Testis (tissue), 3 donors: ENCODE results near the gene TNNI2. TPM values are rescaled to one million over a fixed set of nuclear protein-coding genes. Genes with fewer than 3 reads are reported as not detected.

ENCODE experiments used
- DNase-seq: peaks from one replicate; pipeline ENCODE4 v3.0.0-alpha.2; 2019
- H3K27ac ChIP-seq, 2 donors: fragments of 200-600 bp; sonication (generic); one replicate each; pipeline ENCODE4 v1.5.1; 2019
- H3K27me3 ChIP-seq: fragments of 200-600 bp; sonication (generic); one replicate; pipeline ENCODE4 v1.5.1; 2019
- H3K36me3 ChIP-seq: fragments of 200-600 bp; sonication (generic); one replicate; pipeline ENCODE4 v1.5.1; 2017; ENCODE audit warnings: low read depth; ENCODE audit errors: missing control alignments
- H3K4me1 ChIP-seq: fragments of 200-600 bp; sonication (generic); one replicate; pipeline ENCODE4 v1.5.1; 2019
- H3K4me3 ChIP-seq, 2 donors: fragments of 200-600 bp; sonication (generic); one replicate each; pipeline ENCODE4 v1.5.1; 2017 to 2019
- H3K9me3 ChIP-seq: fragments of 200-600 bp; sonication (generic); one replicate; pipeline ENCODE4 v1.5.1; 2017
- CTCF ChIP-seq, 3 experiments: fragments of 450-650 bp in 2 of 3; fragments of 200-600 bp in 1 of 3; sonication (generic) in 1 of 3; IDR thresholded peaks; one replicate each; pipeline ENCODE4 v1.5.1; 2016 to 2019; ENCODE audit warnings: antibody characterized with exemption in 3 of 3, mild to moderate bottlenecking in 2 of 3, moderate library complexity in 1 of 3
- POLR2A ChIP-seq: fragments of 450-650 bp; IDR thresholded peaks from one replicate; pipeline ENCODE4 v1.6.1; 2017; ENCODE audit warnings: antibody characterized with exemption, mild to moderate bottlenecking, moderate library complexity
- WGBS, 2 donors: methylation state at CpG; one replicate each; pipeline ENCODE4 v1.1.5; 2018; 5-methylcytosine and 5-hydroxymethylcytosine counted together
- intact Hi-C: fragments of 100-400 bp; cut with DNase I; formaldehyde crosslinking; loops from one replicate; pipeline ENCODE4 v1.15.1; 2023; ENCODE audit warnings: low total_unique reads
- polyA plus RNA-seq: library from polyadenylated mRNA; stranded (reverse); fragments of 350-450 nt; fragmentation: Illumina TruSeq; extraction: RNeasy Lipid Tissue Mini Kit (QIAGEN cat#74804); gene quantifications from one replicate; pipeline ENCODE4 v1.2.3, GENCODE V29; 2014; ENCODE audit warnings: low read depth, low replicate concordance; ENCODE audit not compliant: insufficient read depth
- total RNA-seq, 2 donors: library from RNA; depleted of rRNA; stranded (reverse); fragments of >200 nt; gene quantifications; one replicate each; pipeline ENCODE4 v1.2.3, GENCODE V29; 2016

TNNI2 gene
- total and polyA plus RNA-seq, 3 donors from 2014 or later, result 8.6 TPM; not detected in 2

DNA sequence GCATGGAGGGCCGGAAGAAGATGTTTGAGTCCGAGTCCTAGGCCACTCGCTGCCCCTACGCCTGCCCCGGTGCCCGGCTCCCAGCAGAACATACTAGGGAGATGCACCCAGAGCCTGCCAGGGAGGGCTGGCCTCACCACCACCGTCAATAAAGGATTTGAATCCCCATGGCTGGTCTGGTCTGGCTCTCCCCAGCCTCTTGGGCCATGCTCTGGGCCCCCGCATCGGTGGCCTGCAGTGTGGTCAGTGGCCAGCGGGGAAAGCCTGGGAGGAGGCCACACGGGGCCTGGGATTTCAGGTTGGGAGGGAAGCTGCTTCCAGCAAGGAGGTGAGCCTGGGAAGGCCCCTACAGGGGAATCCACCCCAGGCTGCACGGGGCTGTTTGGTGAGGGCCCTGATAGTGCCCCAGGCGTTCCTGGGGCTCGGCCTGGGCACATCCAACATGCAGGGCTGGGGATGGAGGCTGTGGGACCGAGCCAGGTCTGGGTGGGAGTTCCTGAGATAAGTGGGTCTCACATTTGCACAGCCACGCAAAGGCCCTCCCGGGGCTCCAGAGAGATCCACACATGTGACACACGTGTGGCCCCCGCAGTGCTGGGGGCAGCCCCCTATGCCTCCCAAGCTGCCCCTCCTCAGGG lies 2.8 kb downstream of the TNNI2 start:
- Histone ChIP-seq H3K4me3 (no peak overlapping the region), H3K27me3 (no peaks in the 10 kb centered on the region), H3K36me3 (no peaks in the 10 kb centered on the region), H3K27ac (no peak overlapping the region), H3K4me1 (peaks cover 28% of the 10 kb centered on the region), H3K9me3 (no peaks in the 10 kb centered on the region)
- DNase-seq, result no peak
- TF ChIP-seq CTCF (IDR thresholded peaks at IDR 0.05) (no peak), POLR2A (no peak)
- WGBS, 2 donors, result 76 to 90% methylated on average over 6 to 19 of the region's 19 CpGs
- intact Hi-C loops, result no loop called here

DNA sequence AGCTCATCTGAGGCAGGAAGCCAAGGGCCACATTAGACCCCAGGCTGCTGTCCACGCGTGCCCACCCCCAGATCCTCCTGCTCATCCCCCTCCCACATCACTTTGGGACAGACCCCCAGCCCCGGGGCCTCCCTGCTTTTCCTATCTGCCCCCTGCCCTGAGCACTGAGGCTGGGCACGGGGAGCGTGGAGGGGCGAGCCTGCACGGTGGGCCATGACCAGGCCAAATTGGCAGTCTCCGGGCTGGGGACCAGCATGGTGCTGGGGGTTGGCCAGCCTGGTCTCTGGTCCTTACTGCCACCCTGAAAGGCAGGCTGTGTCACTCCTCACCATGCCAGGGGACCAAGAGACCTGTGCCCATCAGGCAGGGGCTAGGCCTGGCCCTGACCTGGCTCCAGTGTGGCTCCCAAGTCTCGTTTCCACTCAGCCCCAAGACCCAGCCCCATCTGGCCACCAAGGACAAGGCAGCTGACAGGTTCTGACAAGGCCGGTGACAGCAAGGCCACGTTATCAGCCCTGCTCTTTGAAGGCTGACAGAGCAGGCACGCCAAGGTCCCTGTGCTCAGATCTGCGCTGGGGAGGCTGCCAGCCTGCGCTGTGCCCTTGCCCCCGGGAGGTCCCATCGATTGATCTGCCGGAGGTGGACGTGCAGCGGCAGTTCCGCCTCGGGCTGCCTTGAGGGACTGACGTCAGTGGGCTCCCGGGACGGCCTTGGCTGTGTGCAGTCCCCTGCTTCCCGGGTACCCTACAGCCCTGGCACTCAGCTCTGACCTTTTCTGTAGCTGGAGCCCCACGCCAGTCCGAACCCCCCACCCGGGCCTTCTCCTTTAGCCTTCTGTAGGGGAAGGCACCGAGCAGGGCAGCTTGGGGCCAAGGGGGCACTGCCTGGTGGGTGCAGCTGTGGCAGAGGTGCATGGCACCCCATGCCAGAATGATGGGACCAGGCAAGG lies 3.6 kb downstream of the TNNI2 start:
- no peak for TF ChIP-seq POLR2A
- no peak for TF ChIP-seq CTCF (IDR thresholded peaks at IDR 0.05)
- H3K36me3 ChIP-seq, result no peaks in the 10 kb centered on the region
- no peaks in the 10 kb centered on the region for H3K27me3 ChIP-seq
- 59 to 82% methylated on average over 27 to 29 of the region's 29 CpGs for WGBS, 2 donors
- H3K9me3 ChIP-seq, result no peaks in the 10 kb centered on the region
- H3K27ac ChIP-seq, result peak overlapping the region in 1 of 2 donors; percentile 50
- H3K4me1 ChIP-seq, result peaks cover 35% of the 10 kb centered on the region
- no peak overlapping the region for H3K4me3 ChIP-seq
- intact Hi-C loops, result no loop called here
- DNase-seq, result peak; percentile 62

- Histone ChIP-seq H3K4me1 (peaks cover 41% of the 10 kb centered on the region), H3K4me3 (no peak overlapping the region)
Observed at GRCh38 chr11:1843098-1843473, 4.3 kb downstream of the TNNI2 start.

DNA sequence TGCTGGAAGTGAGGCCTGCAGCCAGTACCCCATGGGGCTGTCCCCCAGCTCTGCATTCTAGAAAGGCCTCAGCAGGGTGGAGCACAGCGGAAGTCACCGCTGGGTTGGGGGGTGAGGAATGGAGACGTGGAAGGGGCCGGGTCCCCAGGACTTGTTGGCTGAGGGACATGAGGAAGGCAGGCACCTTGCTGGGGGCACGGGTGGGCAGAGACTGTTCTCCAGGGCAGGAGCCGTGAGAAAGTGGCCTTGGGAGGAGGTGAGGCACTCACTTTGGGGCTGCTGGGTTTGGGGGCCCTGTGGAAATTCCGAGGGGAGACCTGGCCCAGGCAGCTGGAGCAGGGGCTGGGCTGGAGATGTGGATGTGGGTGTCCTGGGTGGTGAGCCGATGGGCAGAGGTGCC lies 5.0 kb downstream of the TNNI2 start:
- no peaks in the 10 kb centered on the region for H3K9me3 ChIP-seq
- H3K27me3 ChIP-seq, result no peaks in the 10 kb centered on the region
- no peak overlapping the region for H3K4me3 ChIP-seq
- WGBS, 2 donors, result 79 to 89% methylated on average over 8 of the region's 8 CpGs
- no peaks in the 10 kb centered on the region for H3K36me3 ChIP-seq
- H3K4me1 ChIP-seq, result peaks cover 49% of the 10 kb centered on the region
- TF ChIP-seq POLR2A (no peak), CTCF (IDR thresholded peaks at IDR 0.05) (no peak)
- peak overlapping the region in 1 of 2 donors; percentile 74 for H3K27ac ChIP-seq
- no peak for DNase-seq
- intact Hi-C loops, result no loop called here

More at GRCh38 chr11:1843098-1843473, 4.3 kb downstream of the TNNI2 start:
- intact Hi-C loops, result no loop called here
- Histone ChIP-seq H3K27ac (peak overlapping the region in 1 of 2 donors; percentile 50), H3K9me3 (no peaks in the 10 kb centered on the region), H3K36me3 (no peaks in the 10 kb centered on the region), H3K27me3 (no peaks in the 10 kb centered on the region)
- WGBS, 2 donors, result 61 to 79% methylated on average over 5 to 11 of the region's 11 CpGs
- DNase-seq, result no peak
- no peak for TF ChIP-seq POLR2A
- no peak for TF ChIP-seq CTCF (IDR thresholded peaks at IDR 0.05)
